ENCODE measurements around the gene CRY2.

The CRY2 gene

DNA sequence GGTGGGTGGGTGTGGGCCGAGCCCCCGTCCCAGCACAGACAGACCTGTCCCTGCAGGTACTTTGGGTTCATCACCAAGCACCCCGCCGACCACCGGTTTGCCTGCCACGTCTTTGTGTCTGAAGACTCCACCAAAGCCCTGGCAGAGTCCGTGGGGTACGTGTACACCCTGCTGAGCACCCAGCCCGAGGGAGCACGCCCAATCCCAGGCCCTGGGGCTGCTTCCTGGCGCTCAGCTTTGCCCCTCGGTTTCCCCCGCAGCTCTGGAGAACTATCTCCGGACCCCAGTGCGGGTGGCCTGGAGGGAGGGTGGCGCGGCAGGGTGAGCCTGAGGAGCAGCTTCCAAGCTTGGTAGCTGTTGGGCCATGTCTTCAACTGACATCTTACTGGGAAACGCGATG, 57.8 kb downstream of the CRY2 start:
- TF ChIP-seq EGR1 (IDR thresholded peaks at IDR 0.05) (no peak), FOXM1 (IDR thresholded peaks at IDR 0.05; ENCODE audit: borderline replicate concordance, low read depth) (no peak), CEBPB (IDR thresholded peaks at IDR 0.05) (no peak), TCF12 (IDR thresholded peaks at IDR 0.05; ENCODE audit: low read depth) (no peak), NFIC (IDR thresholded peaks at IDR 0.05) (no peak), YY1 (IDR thresholded peaks at IDR 0.05; ENCODE audit: low read depth) (no peak), RAD21 (IDR thresholded peaks at IDR 0.05; ENCODE audit: low read depth) (no peak), CREB1 (IDR thresholded peaks at IDR 0.05; ENCODE audit: low read depth) (no peak), TAF1 (IDR thresholded peaks at IDR 0.05; ENCODE audit: low read depth) (no peak), EP300 (IDR thresholded peaks at IDR 0.05; ENCODE audit: borderline replicate concordance) (no peak), TEAD4 (IDR thresholded peaks at IDR 0.05) (no peak), ZBTB7A (IDR thresholded peaks at IDR 0.05; ENCODE audit: low read depth) (no peak)
- TF ChIP-seq, protein P1, sequence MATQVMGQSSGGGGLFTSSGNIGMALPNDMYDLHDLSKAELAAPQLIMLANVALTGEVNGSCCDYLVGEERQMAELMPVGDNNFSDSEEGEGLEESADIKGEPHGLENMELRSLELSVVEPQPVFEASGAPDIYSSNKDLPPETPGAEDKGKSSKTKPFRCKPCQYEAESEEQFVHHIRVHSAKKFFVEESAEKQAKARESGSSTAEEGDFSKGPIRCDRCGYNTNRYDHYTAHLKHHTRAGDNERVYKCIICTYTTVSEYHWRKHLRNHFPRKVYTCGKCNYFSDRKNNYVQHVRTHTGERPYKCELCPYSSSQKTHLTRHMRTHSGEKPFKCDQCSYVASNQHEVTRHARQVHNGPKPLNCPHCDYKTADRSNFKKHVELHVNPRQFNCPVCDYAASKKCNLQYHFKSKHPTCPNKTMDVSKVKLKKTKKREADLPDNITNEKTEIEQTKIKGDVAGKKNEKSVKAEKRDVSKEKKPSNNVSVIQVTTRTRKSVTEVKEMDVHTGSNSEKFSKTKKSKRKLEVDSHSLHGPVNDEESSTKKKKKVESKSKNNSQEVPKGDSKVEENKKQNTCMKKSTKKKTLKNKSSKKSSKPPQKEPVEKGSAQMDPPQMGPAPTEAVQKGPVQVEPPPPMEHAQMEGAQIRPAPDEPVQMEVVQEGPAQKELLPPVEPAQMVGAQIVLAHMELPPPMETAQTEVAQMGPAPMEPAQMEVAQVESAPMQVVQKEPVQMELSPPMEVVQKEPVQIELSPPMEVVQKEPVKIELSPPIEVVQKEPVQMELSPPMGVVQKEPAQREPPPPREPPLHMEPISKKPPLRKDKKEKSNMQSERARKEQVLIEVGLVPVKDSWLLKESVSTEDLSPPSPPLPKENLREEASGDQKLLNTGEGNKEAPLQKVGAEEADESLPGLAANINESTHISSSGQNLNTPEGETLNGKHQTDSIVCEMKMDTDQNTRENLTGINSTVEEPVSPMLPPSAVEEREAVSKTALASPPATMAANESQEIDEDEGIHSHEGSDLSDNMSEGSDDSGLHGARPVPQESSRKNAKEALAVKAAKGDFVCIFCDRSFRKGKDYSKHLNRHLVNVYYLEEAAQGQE (IDR thresholded peaks at IDR 0.05; ENCODE audit: low read depth), result no peak
- TF ChIP-seq, protein P2, sequence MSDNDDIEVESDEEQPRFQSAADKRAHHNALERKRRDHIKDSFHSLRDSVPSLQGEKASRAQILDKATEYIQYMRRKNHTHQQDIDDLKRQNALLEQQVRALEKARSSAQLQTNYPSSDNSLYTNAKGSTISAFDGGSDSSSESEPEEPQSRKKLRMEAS (IDR thresholded peaks at IDR 0.05), result no peak
- TF ChIP-seq, protein P3, sequence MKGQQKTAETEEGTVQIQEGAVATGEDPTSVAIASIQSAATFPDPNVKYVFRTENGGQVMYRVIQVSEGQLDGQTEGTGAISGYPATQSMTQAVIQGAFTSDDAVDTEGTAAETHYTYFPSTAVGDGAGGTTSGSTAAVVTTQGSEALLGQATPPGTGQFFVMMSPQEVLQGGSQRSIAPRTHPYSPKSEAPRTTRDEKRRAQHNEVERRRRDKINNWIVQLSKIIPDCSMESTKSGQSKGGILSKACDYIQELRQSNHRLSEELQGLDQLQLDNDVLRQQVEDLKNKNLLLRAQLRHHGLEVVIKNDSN (IDR thresholded peaks at IDR 0.05), result no peak

DNA sequence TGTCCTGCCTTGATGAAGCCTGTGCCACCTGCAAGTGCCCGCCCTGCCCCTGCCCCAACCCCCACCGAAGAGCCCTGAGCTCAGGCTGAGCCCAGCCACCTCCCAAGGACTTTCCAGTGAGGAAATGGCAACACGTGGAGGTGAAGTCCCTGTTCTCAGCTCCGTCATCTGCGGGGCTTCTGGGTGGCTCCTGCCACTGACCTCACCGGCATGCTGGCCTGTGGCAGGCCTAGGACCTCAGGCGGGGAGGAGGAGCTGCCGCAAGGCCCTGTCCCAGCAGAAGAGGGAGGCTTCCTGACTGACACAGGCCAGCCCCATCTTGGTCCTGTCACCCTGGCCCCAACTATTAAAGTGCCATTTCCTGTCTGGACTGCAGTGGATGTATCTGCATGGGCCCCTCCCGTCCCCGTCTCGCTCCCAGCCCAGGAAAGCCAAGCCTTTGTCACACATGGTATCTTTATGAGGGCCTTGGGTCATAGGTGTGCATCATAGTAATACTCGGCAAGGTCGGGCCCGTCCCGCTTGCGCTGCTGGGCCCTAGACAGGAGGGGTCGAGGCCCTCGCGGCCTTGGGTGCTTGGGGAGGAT, 58.9 kb downstream of the CRY2 start:
- TF ChIP-seq, protein P2 (IDR thresholded peaks at IDR 0.05), result no peak
- TF ChIP-seq TAF1 (IDR thresholded peaks at IDR 0.05; ENCODE audit: low read depth), result no peak
- TF ChIP-seq NFIC (IDR thresholded peaks at IDR 0.05), result no peak
- TF ChIP-seq EP300 (IDR thresholded peaks at IDR 0.05; ENCODE audit: borderline replicate concordance), result no peak
- TF ChIP-seq TEAD4 (IDR thresholded peaks at IDR 0.05), result no peak
- no peak for TF ChIP-seq ZBTB7A (IDR thresholded peaks at IDR 0.05; ENCODE audit: low read depth)
- TF ChIP-seq, protein P3 (IDR thresholded peaks at IDR 0.05), result no peak
- TF ChIP-seq RAD21 (IDR thresholded peaks at IDR 0.05; ENCODE audit: low read depth), result no peak
- TF ChIP-seq EGR1 (IDR thresholded peaks at IDR 0.05), result no peak
- TF ChIP-seq, protein P1 (IDR thresholded peaks at IDR 0.05; ENCODE audit: low read depth), result no peak
- TF ChIP-seq CREB1 (IDR thresholded peaks at IDR 0.05; ENCODE audit: low read depth), result no peak
- no peak for TF ChIP-seq CEBPB (IDR thresholded peaks at IDR 0.05)

DNA sequence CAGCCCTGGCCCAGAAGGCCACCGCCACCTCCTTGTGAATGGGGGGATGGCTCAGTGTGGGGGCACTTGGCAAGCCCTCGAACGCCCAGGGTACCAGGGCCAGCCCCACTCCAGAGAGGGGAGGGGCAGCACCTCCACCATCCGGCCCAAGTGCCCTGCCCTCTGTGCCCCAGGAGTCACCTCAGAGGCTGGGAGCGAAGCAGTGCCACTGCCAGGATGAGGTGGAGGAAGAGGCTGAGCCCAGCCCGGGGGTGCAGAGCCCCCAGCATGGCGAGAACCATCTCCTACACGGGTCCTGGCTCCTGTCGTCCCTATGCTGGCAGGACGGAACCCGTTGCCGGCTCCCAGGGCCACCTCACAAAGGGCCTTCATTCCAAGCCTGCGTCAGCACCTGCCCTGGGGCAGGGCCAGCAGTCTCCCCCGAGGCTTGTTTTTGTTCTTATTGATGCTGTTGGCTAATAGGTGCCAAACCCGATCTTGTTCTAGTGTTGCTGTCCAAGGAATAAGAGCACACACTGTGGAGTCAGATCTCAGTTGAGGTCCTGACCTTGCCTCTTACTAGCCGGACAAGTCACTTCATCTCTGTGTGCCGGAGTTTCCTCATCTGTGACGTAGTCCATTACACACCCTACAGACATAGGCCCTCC, 59.8 kb downstream of the CRY2 start, which contains the start of gene FREY1:
Gene FREY1, minus strand, starts transcription at position 307 of the 647 bp plus-strand sequence. Its CDS starts 26 bp downstream, at position 281.
- TF ChIP-seq TCF12 (IDR thresholded peaks at IDR 0.05; ENCODE audit: low read depth), result no peak
- no peak for TF ChIP-seq ZBTB7A (IDR thresholded peaks at IDR 0.05; ENCODE audit: low read depth)
- TF ChIP-seq TAF1 (IDR thresholded peaks at IDR 0.05; ENCODE audit: low read depth), result no peak
- TF ChIP-seq FOXM1 (IDR thresholded peaks at IDR 0.05; ENCODE audit: borderline replicate concordance, low read depth), result no peak
- TF ChIP-seq EGR1 (IDR thresholded peaks at IDR 0.05), result no peak
- no peak for TF ChIP-seq CEBPB (IDR thresholded peaks at IDR 0.05)

DNA sequence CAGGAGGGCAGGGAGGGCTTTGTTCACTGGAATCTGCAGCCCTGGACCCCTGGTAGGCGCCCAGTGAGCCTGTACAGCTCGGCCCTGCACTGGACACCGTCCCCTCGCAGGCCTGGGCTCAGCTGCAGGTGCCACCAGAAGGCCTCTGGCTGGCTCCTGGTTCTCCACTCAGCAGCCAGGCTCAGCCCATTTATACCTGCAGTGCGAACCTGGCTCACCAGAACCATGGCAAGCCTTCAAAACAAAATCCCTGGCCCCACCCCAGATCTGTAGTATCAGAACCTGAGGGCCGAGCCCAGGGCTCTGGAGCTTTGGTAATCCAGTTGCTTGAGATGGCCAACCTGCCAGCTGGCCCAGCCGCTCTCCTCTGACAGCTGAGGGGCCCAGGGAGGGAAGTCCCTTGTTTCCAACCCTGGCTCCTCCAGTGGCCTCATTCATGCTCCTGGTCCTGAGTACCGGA, 60.7 kb downstream of the CRY2 start:
- TF ChIP-seq NFIC (IDR thresholded peaks at IDR 0.05) (no peak), TEAD4 (IDR thresholded peaks at IDR 0.05) (no peak), RAD21 (IDR thresholded peaks at IDR 0.05; ENCODE audit: low read depth) (no peak), TAF1 (IDR thresholded peaks at IDR 0.05; ENCODE audit: low read depth) (no peak), ZBTB7A (IDR thresholded peaks at IDR 0.05; ENCODE audit: low read depth) (no peak), CEBPB (IDR thresholded peaks at IDR 0.05) (no peak), FOXM1 (IDR thresholded peaks at IDR 0.05; ENCODE audit: borderline replicate concordance, low read depth) (no peak), TCF12 (IDR thresholded peaks at IDR 0.05; ENCODE audit: low read depth) (no peak), YY1 (IDR thresholded peaks at IDR 0.05; ENCODE audit: low read depth) (no peak), CREB1 (IDR thresholded peaks at IDR 0.05; ENCODE audit: low read depth) (no peak), EGR1 (IDR thresholded peaks at IDR 0.05) (no peak), EP300 (IDR thresholded peaks at IDR 0.05; ENCODE audit: borderline replicate concordance) (no peak)
- TF ChIP-seq, protein P2 (IDR thresholded peaks at IDR 0.05), result no peak
- TF ChIP-seq, protein P1 (IDR thresholded peaks at IDR 0.05; ENCODE audit: low read depth), result no peak
- TF ChIP-seq, protein P3 (IDR thresholded peaks at IDR 0.05), result no peak
